Prostate gland (tissue), 2 donors: ENCODE results near the gene GPR173. TPM values are rescaled to one million over a fixed set of nuclear protein-coding genes. Genes with fewer than 3 reads are reported as not detected.
A peak's percentile ranks its signal among the peaks of the same experiment; 100 is the strongest.

Experiments used
- DNase-seq: peaks from one replicate; pipeline ENCODE4 v3.0.0-alpha.2; 2019; ENCODE audit warnings: low spot score
- H3K27ac ChIP-seq, 2 donors: fragments of 200-600 bp; sonication (generic); 2 replicates each; pipeline ENCODE4 v1.5.1; 2017 to 2019
- H3K27me3 ChIP-seq: fragments of 200-600 bp; sonication (generic); replicated peaks from 2 replicates; pipeline ENCODE4 v1.5.1; 2019; ENCODE audit not compliant: insufficient read depth
- H3K36me3 ChIP-seq, 2 donors: fragments of 200-600 bp; sonication (generic); 1 replicate in 1 of 2; 2 replicates in 1 of 2; pipeline versions ENCODE4 v1.5.1 to v1.8.1; 2017 to 2019
- H3K4me1 ChIP-seq: fragments of 200-600 bp; sonication (generic); replicated peaks from 2 replicates; pipeline ENCODE4 v1.5.1; 2019
- H3K4me3 ChIP-seq, 2 donors: fragments of 200-600 bp; sonication (generic); 2 replicates each; pipeline ENCODE4 v1.5.1; 2017 to 2019
- H3K9me3 ChIP-seq: fragments of 200-600 bp; sonication (generic); 2 replicates; pipeline ENCODE4 v1.5.1; 2017
- POLR2A ChIP-seq: fragments of 450-650 bp; IDR thresholded peaks from one replicate; pipeline ENCODE4 v1.6.1; 2016; ENCODE audit warnings: antibody characterized with exemption, mild to moderate bottlenecking
- POLR2AphosphoS5 ChIP-seq: sonication (generic); formaldehyde crosslinking; IDR thresholded peaks from one replicate; pipeline ENCODE4 v1.6.1; 2017; ENCODE audit warnings: antibody characterized with exemption
- WGBS: methylation state at CpG from one replicate; pipeline ENCODE4 v1.1.5; 2018; 5-methylcytosine and 5-hydroxymethylcytosine counted together
- intact Hi-C: fragments of 100-400 bp; cut with DNase I; formaldehyde crosslinking; loops from one replicate; pipeline ENCODE4 v1.14.2; 2022
- total RNA-seq, 2 donors: library from RNA; depleted of rRNA; stranded (reverse); fragments of >200 nt; gene quantifications; one replicate each; pipeline ENCODE4 v1.1.0, GENCODE V29; 2016
- TF ChIP-seq, protein P1 (sequence below), 4 experiments: fragments of 200-600 bp in 2 of 4; fragments of 450-650 bp in 2 of 4; sonication (generic) in 2 of 4; IDR thresholded peaks; 1 replicate in 3 of 4; 2 replicates in 1 of 4; pipeline ENCODE4 v1.5.1; 2016 to 2019; ENCODE audit warnings: antibody characterized with exemption in 4 of 4, mild to moderate bottlenecking in 2 of 4, moderate library complexity in 2 of 4

GPR173 gene
- total RNA-seq, 2 donors from 2014 or later, result 1.9 to 3.6 TPM

DNA sequence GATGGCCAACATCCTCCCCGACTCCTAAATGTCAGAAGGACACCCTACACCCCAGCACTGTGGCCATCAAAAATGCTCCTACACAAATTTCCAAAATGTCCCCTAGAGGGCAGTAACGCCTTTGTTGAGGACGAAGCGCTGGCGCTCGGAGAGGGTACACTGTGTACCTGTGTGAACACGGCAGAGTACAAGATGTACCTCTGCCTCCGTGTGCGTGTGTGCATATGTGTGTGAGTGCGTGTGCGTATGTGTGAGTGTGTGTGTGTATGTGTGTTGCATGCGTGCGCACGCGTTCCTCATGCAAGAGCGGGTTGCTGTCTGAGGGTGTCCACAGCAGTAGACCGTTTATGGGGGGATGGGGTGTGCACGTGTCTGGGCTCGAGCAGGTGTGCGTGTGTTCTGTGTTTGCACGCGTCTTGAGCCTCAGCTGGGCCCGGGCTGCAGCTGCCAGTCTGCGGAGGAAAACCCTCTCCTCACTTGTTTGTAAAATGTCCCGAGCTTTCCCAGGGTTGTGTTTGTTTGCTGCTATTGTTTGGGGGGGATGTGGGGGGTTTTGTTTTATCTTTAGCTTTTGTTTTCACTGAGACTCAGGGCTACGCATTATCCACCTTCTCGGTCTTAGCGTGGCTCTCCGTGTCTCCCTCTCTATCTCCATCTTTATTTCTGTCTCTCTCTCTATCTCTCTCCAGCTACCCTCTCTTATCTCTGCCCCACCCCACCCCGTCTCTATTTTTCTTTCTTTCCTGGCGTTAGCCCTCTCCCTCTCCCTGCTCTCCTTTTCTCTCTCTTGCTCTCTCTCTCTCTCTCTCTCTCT lies 23.2 kb downstream of the GPR173 start:
- DNase-seq, result peak; percentile 74
- Histone ChIP-seq H3K9me3 (no peaks in the 10 kb centered on the region), H3K36me3 (no peaks in the 10 kb centered on the region), H3K4me1 (no peaks in the 10 kb centered on the region), H3K4me3 (peak overlapping the region; percentile 16), H3K27me3 (no peaks in the 10 kb centered on the region), H3K27ac (peak overlapping the region; percentile 67 to 74)
- 0% methylated on average over 16 of the region's 31 CpGs for WGBS
- intact Hi-C loops, result loop anchor here (1.0 kb wide), 1 partner anchor 17 kb away; no protein-coding TSS in a partner anchor
- TF ChIP-seq, protein P1, sequence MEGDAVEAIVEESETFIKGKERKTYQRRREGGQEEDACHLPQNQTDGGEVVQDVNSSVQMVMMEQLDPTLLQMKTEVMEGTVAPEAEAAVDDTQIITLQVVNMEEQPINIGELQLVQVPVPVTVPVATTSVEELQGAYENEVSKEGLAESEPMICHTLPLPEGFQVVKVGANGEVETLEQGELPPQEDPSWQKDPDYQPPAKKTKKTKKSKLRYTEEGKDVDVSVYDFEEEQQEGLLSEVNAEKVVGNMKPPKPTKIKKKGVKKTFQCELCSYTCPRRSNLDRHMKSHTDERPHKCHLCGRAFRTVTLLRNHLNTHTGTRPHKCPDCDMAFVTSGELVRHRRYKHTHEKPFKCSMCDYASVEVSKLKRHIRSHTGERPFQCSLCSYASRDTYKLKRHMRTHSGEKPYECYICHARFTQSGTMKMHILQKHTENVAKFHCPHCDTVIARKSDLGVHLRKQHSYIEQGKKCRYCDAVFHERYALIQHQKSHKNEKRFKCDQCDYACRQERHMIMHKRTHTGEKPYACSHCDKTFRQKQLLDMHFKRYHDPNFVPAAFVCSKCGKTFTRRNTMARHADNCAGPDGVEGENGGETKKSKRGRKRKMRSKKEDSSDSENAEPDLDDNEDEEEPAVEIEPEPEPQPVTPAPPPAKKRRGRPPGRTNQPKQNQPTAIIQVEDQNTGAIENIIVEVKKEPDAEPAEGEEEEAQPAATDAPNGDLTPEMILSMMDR (IDR thresholded peaks at IDR 0.05), result peak; percentile 14 to 74 (median 73)
- TF ChIP-seq POLR2A, result no peak
- TF ChIP-seq POLR2AphosphoS5, result peak; percentile 92

DNA sequence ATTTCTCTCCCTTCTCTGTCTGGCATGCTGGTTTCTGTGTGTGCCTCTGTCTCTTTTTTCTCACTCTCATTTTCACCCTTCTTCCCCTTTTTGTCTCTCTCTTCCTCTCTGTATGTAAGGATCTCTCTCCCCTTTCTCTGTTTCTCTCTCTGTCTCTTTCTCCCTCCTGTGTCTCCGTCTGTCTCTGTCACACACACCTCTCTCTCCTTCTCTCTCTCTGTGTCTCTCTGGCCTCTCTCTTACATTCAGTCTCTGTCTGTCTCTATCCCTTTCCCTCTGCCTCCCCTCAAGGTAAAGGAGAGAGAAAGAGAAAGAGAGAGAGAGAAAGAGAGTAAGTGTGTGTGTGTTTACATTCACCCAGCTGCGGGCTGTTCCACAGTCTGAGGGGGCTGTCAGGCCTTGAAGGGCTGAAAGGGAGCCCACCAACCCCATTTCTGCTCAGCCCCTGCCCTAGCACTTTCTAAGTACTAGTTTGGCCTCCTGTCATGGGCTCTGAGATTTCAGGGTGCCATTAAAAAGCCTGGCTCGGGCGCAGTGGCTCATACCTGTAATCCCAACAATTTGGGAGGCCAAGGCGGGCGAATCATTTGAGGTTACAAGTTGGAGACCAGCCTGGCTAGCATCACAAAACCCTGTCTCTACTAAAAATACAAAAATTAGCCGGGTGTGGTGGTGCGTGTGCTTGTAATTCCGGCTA lies 24.0 kb downstream of the GPR173 start:
- no peak for TF ChIP-seq POLR2A
- TF ChIP-seq, protein P1 (IDR thresholded peaks at IDR 0.05), result no peak
- TF ChIP-seq POLR2AphosphoS5, result no peak
- intact Hi-C loops, result no loop called here
- Histone ChIP-seq H3K4me3 (no peak overlapping the region), H3K4me1 (no peaks in the 10 kb centered on the region), H3K27ac (peak overlapping the region; percentile 67 to 74), H3K36me3 (no peaks in the 10 kb centered on the region), H3K27me3 (no peaks in the 10 kb centered on the region), H3K9me3 (no peaks in the 10 kb centered on the region)
- 64% methylated on average over 9 of the region's 9 CpGs for WGBS
- DNase-seq, result no peak

DNA sequence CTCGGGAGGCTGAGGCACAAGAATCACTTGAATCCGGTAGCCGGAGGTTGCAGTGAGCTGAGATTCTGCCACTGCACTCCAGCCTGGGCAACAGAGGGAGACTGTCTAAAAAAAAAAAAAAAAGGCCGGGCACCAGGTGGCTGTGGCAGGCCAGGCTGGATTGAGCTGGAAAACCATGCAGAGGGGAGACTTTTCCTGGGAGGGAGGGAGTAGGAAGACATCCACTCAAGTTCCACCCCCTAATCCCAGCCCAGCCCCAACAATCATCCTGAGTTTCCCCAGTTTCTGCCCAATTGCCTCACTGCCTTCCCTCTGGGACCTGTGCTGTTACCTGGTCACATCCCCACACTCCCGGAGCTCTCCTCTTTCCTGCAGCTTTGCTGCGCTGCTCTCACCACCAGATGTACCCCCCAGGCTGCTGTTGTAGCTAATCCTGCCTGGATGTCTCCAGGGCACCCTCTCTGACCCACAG lies 24.6 kb downstream of the GPR173 start:
- Histone ChIP-seq H3K27ac (peak overlapping the region; percentile 67 to 74), H3K4me3 (no peak overlapping the region), H3K36me3 (no peaks in the 10 kb centered on the region), H3K27me3 (no peaks in the 10 kb centered on the region), H3K4me1 (no peaks in the 10 kb centered on the region), H3K9me3 (no peaks in the 10 kb centered on the region)
- DNase-seq, result no peak
- intact Hi-C loops, result no loop called here
- TF ChIP-seq POLR2A (no peak), POLR2AphosphoS5 (no peak)
- TF ChIP-seq, protein P1 (IDR thresholded peaks at IDR 0.05), result no peak
- WGBS, result 47% methylated on average over 6 of the region's 6 CpGs

DNA sequence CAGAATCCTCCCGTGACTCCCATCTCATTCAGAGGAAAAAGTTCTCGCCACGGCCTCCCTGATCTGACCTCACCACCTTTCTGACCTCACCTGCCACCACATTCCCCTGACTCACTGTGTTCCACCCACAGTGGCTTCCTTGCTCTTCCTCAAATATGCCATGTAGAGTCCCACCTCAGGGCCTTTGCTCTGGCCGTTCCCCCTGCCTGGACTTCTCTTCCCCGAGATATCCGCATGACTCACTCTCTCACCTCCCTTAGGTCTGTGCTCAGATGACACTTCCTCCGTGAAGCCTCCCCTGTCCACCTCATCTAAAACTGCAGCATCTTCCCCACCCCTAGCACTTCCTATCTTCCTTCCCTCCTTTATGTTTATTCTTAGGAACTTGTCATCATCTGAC lies 26.4 kb downstream of the GPR173 start:
- Histone ChIP-seq H3K9me3 (no peaks in the 10 kb centered on the region), H3K36me3 (no peaks in the 10 kb centered on the region), H3K4me3 (no peak overlapping the region), H3K27me3 (no peaks in the 10 kb centered on the region), H3K27ac (no peak overlapping the region), H3K4me1 (no peaks in the 10 kb centered on the region)
- WGBS, result 86% methylated on average over 7 of the region's 7 CpGs
- no peak for DNase-seq
- TF ChIP-seq POLR2A, result no peak
- TF ChIP-seq, protein P1 (IDR thresholded peaks at IDR 0.05), result no peak
- TF ChIP-seq POLR2AphosphoS5, result no peak
- intact Hi-C loops, result no loop called here
